ENCODE measurements around the gene XPR1. TPM values are rescaled to one million over a fixed set of nuclear protein-coding genes. Genes with fewer than 3 reads are reported as not detected.
A peak's percentile ranks its signal among the peaks of the same experiment; 100 is the strongest.

Gene XPR1
- total RNA-seq, 1 donor from 2014 or later, result 18.6 TPM

GRCh38 chr1:180923021-180923841 is 291.4 kb downstream of the XPR1 start:
- H3K4me3 ChIP-seq (ENCODE audit: low read depth, low read length), result peak overlapping the region; percentile 6
- no peak for TF ChIP-seq CTCF (conservative IDR thresholded peaks at IDR 0.05; ENCODE audit: low read depth, low read length)
- peak; percentile 18 for DNase-seq (ENCODE audit: low read depth)

- H3K4me3 ChIP-seq (ENCODE audit: low read depth, low read length), result no peak overlapping the region
- TF ChIP-seq CTCF (conservative IDR thresholded peaks at IDR 0.05; ENCODE audit: low read depth, low read length), result no peak
- no peak for DNase-seq (ENCODE audit: low read depth)
Observed at GRCh38 chr1:180923887-180924286, 292.1 kb downstream of the XPR1 start.

GRCh38 chr1:180924939-180925338 is 293.1 kb downstream of the XPR1 start:
- H3K4me3 ChIP-seq (ENCODE audit: low read depth, low read length), result no peak overlapping the region
- no peak for DNase-seq (ENCODE audit: low read depth)
- TF ChIP-seq CTCF (conservative IDR thresholded peaks at IDR 0.05; ENCODE audit: low read depth, low read length), result no peak

GRCh38 chr1:180925471-180926051 is 293.7 kb downstream of the XPR1 start:
- TF ChIP-seq CTCF (conservative IDR thresholded peaks at IDR 0.05; ENCODE audit: low read depth, low read length), result no peak
- H3K4me3 ChIP-seq (ENCODE audit: low read depth, low read length), result no peak overlapping the region
- DNase-seq (ENCODE audit: low read depth), result no peak

GRCh38 chr1:180926164-180926981 is 294.6 kb downstream of the XPR1 start:
- no peak overlapping the region for H3K4me3 ChIP-seq (ENCODE audit: low read depth, low read length)
- TF ChIP-seq CTCF (conservative IDR thresholded peaks at IDR 0.05; ENCODE audit: low read depth, low read length), result no peak
- DNase-seq (ENCODE audit: low read depth), result no peak

GRCh38 chr1:180927348-180927747 is 295.5 kb downstream of the XPR1 start:
- no peak overlapping the region for H3K4me3 ChIP-seq (ENCODE audit: low read depth, low read length)
- no peak for DNase-seq (ENCODE audit: low read depth)
- no peak for TF ChIP-seq CTCF (conservative IDR thresholded peaks at IDR 0.05; ENCODE audit: low read depth, low read length)
